SKM-1 treated with dmso at 0.1 percent for 144 hours (cell line): ENCODE data around the gene BMF.
A peak's percentile ranks its signal among the peaks of the same experiment; 100 is the strongest.

ENCODE experiments used
- DNase-seq: peaks from one replicate; lab custom pipeline; 2025; ENCODE audit not compliant: unreplicated experiment; lab: John Stamatoyannopoulos, UW

Gene BMF

DNA sequence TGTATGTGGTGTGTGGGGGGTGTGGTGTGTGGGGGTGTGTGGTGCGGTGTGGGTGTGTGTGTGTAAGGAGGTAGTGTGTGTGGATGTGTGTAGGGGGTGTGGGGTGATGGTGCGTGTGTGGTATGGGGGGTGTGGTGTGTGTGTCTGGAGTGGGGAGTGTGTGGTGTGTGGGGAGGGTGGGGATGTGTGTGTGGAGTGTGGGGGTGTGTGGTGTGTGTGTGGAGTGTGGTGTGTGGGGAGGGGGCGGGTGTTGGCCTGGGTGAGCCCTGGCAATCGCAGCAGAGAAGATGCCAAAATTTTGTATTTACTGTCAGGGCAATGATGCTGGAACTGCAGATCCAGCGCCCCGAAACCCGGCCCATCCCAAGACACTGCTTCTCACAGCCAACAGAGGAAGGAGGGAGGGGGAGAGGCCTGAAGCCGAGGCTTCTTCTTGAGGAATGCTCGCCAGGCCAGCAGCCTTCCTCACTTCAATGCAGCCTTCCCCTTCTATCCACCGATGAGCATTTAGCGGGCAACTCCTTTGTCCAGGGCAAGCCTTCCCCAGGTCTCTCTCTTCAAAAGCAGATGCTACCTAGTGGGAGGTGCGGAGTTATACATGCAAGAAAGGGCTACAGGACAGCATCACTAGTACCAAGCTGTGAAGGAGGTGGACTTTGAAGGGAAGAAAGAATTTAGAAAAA lies 57.8 kb downstream of the BMF start:
- DNase-seq = no peak

DNA sequence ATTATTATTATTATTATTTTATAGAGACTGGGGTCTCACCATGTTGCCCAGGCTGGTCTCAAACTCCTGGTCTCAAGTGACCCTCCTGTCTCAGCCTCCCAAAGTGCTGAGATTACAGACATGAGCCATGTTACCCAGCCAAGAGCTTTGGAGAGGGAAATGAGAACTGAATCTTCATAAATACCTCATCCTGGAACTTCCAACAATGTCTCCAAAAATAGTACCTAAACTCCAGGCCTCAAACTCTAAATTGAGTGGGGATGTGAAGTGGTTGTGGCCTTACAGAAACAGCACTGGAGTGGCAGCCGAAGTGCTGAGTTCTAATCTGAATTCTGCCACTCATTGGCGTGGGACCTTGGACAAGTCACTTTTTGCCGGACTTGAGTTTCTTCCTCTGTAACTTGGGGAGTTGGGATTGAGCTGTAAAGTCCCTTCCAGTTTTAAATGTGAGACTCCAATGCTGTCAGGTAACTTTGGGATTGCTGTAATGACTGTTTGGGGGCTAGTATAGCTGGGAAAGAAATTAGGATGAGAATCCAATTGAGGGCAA lies 59.7 kb downstream of the BMF start:
- no peak for DNase-seq

DNA sequence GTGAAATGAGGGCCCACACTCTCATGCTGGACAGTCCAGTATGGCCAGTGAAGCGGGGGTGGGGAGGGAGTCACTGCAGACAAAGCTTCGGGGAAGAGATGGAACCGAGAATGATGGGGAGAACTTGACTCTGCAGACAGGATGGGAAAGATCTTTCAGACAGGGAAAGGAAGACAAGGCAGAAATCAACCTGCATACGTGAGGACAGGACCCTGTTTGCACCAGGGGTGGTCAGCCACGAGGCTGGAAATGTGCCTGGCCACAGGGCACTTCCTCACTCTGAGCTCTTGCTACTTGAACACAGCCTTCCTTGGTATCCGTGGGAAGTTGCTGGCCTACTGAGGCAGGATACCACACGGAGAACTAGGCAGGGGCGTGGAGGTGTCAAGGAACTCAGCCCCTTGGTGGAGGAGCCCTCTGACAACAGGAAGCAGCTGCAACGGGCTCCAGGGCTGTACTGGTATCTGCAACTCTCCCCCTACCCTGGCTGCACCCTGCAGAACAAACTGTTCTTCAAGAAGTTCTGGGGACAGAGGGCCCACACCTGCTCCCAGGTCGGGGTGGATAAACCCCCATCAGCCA lies 60.4 kb downstream of the BMF start:
- peak; percentile 33 for DNase-seq

DNA sequence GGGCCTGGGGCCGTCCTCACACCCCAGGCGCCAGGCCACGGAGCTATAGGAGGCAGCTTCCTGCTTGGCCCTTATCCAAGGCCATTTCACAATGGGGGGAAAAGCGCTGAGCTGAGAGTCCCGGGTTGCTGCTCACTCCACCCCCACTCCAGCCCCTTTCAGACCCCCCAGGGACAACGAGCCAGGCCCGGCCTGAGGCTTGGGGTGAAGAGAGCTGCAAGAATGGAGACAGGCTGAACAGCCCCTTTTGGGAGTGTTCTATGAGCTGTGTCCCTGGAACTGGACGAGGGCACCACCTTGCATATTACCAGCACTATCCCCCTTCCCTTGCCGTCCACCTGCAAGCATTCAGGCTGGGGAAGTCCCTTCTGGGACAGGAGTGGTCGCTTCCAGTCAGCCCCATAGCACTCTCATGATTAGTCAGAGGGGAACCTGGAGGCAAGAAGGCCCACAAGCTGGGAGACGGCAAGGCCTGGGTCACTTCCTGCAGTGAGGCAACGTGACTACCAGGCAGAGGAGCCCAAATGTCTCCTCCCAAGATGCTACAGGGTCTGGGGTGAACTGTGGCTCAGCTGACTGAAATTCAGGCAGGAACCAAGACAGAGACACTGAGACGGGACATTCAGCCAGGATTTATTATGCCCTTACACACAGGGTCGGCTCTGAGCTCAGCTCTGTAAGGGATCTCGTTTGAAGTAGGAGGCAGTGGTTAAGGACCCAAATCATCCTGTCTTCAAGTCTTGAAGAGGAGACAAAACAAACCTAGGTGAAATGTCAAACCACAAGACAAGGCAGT lies 61.1 kb downstream of the BMF start:
- peak; percentile 41 for DNase-seq

DNA sequence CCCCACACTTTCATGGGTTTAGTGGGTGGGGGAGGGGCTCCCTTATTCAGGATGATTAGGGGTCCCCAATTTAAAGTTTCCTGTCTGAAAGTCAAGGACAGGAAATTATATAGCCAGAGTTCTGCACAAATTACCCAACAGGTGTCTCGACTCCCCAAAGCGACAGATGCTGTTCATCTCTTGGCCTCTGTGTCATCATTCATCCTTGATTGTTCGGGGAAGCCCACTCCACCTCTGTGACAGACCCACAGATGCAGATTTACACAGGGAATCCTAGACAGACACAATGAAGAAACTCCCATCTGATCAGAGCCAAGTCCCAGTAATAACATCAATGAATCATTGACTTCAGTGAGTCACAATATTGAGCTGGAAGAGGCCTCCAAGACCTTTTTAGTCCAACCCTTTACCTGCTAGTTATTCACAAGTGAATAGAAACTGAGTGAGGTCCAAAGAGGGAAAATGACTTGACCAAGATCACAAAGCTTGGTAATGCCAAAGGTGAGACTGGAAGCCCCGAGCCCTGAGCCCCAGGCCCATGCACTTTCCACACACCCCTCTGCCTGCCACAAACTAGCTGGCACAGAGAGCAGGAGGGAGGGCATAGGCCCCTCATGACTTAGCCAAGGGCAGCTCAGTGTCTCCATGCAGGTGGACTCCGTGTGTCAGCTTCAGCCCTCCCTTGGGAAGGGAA lies 61.8 kb downstream of the BMF start:
- DNase-seq = no peak

DNA sequence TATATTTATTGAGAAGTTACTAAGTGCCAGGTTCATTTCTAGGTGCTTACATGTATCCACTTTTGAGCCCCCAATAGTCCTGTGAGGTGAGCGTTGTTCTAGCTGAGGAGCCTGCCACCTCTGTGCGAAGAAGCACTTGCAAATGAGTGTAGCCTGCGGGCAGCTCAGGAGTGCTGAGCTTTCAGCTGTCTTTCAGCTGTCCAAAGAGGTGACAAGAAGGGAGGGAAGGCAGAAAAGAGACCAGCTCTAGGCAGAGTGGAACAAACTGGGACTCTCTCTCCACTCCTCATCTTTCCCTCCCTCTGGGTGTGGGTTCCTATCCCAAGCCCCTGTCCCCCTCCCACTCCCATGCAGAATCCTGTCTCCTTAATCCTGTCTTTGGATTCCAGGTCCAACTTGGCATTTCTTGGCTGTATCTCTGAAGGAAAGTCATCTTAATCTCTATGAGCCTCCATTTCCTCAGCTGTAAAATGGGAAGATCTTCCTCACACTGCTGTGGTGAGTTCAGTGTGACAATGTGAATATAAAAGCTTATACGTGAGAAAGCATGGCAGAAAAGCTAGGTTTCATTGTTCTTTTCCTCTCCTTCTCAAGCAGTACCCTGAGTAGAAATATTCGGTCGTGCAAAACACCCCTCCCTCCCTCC lies 63.0 kb downstream of the BMF start:
- DNase-seq = no peak

DNA sequence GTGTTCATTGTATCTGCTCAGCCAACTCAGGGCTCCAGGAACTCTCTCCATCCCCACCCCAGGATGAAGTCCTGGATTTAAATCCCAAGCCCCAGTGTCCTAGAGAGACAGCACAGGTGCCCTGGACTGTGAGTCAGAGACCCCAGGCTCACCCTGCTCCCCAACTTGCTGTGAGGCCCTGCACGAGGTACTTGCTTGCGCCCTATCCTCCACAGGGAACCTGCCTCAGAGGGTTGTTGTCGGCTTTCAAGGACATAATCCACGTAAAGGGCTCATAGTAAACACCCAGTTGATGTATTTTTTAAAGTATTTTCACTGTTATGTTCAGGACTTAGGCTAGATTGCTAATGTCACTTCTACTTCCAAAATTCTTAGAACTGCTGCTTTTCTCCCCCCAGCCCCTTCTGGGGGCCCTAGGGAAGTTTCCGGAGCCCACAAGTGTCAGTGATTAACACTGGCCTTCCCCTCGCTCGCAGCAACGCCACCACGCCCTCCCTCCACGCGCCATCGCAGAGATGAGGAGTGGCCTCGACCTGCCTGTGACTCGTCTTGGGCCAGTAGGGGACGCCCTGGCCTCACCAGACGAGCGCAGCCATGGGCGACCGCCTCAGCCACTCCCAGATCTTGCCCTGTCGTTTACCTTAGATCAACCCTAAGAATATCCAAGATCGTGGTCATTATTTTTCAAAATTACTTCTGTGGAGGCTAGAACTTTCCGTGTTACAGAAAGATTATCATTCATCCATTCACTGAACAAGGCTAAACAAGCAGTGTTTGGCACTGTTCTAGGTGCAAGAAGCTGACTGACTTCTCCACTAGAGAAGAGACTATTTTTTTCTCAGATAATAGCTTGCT lies 63.7 kb downstream of the BMF start:
- DNase-seq = peak; percentile 54

DNA sequence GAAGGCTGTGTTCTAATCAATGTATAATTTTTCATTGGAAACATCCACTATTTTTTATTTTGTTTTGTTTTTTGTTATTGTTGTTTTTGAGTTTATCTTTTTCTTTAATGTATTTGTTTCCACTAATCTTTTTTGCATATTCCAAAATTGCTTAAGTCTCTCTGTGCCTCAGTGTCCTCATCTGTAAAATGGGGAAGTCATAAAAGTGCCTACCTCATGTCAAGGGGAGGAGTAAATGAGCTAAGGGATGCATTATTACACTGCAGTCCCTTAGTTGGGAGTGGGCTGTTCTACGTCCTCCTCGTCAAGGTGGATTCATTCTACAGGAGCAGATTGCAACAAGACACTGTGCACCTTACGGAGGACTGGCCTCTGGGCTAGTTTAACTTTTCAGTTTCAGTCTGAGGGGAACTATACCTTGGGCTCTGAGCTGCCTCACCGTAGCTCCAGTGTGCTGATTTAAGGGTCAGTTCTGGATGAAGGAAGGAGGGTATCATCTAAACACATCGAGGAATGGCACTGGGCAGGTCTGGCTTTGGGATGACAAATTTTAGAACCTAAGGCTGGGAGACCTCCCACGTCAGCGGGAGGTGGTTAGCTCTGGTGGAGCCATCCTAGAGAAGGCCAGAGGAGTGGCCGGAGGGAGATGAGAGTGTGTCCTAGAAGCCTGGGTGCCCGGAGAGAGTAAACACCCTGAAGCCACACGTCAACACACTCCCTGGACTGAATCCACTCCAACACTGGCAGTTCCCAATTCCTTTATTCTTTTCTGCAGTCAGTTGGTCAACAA lies 64.6 kb downstream of the BMF start:
- DNase-seq = no peak

DNA sequence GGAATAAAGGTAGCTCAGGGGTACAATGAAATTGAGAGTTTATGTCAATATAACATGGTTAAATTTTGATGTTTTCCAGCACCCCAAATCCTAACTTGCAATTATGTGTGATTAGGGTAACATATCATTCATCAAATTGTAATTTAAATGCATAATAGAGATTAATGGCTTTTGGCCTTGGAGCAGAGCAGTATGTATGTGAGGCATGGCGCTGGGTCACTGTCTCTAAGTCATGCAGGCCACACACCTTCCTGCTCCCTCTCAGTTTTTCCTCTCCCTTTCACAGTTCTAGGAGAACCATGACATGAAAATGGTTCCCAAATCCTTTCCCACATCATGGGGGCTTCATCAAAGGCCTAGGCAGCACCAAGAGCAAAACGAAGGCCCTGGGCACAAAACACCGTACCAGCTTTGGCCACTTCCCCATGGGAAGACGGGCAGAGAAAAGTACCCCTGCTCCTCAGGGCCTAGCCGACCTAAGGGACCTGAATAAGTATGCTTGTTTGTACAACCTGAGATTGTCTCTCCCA lies 65.8 kb downstream of the BMF start:
- DNase-seq = no peak

DNA sequence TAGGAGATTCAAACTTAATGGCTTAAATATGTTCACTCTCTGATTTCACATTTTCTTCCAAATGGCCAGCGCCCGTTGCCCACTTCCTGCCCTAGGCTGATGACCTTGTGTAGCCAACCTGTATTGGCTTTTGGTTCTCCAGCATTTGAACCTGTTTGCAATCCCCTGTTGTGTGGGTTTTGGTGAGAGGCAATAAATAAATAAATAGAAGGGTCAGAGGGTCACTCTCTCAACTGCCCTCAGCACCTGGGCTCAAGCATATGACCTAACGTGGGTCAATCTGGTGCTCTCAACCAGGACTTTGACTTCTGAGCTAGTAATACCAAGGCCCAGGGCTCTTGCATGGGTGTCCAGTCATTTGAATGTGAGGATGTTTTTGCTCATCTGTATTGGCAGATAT lies 67.9 kb downstream of the BMF start:
- no peak for DNase-seq

DNA sequence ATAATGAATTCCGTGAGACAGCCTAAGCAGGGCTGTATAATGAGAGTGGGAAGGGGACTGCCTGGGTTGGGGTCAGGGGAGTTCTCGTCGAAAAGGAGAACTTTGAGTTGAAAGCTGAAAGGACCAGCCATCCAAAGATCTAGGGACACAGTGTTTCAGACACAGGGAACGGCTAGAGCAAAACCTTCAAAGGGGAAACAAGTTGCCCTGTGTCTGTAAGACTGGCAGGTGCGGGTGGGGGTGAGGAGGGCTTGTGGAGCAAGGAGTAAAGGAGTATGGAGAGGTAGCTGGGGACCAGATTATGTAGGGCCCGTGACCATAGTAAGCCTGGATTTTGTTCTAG lies 68.4 kb downstream of the BMF start:
- DNase-seq = no peak

DNA sequence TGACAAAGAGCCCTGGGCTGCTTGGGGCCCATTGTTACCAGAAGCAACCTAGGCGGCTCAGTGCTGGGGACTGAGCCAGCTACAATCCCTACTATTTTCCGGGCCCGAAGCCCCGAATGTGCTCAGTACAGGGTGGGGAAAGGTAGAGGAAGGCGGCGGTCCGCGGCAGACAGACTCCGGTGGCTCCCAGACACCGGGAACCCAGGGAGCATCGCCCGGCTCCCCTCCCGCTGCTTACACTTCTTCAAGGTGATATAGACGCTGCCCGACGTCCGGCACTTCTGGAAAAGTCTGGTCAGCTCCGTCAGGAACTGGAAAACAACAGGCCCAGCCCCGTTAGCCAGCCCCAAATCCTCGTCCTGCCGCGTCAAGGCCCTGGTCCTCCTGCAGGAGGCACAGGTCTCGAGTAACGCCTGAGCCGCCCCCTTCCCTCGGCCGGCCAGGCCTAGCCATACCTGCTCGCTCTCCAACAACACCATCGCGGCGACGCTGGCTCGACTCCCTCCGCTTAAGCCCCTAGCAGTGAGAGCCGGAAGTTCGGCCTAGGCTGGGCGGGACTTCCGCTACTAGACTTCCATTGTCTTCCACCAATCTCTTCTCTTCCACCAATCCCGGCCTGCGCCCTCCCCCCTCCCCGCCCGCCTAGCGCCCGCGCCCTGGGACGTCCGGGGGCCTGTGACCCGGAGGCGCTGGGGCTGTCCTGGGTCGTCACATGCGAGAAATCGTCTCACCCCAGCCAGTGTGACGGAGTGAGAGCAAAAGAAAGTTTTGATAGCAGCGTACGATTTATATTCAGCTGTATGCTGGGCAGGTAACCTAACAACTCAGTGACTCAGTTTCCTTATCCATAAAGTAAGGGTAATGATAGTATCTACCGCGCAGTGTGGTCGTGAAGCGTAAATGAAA lies 69.8 kb downstream of the BMF start, which contains the start of gene SRP14:
Gene SRP14, minus strand, starts transcription at position 544 of the 906 bp plus-strand sequence. Its CDS starts 65 bp downstream, at position 479.
- DNase-seq = peak; percentile 81

DNA sequence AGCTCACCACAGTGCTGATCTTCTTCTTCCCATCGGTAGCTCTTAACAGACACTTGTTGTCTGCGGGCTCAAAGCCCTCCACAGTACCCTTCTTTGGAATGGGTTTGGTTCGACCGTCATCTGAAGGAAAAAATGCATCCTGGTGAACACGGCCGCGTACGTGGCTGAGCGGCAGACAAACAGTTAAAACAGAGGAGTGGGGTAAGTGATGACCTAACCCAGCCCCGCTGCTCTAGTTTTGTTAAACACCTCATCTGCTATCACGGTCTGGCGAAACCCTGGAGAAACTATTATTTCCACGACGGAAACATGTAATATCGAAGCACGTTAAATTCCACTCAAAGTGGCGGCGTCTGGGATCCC lies 70.4 kb downstream of the BMF start:
- no peak for DNase-seq
